ENCODE data around the gene ANKRD13A. TPM values are rescaled to one million over a fixed set of nuclear protein-coding genes. Genes with fewer than 3 reads are reported as not detected.
"Not testable (repeated sequence)": the region's sequence is repeated elsewhere in the genome, so short reads cannot be mapped to it uniquely, and the experiment has no call there.

ANKRD13A gene
- total and polyA plus RNA-seq, 4 donors = 31.2 to 46.1 (median 37.3) TPM

DNA sequence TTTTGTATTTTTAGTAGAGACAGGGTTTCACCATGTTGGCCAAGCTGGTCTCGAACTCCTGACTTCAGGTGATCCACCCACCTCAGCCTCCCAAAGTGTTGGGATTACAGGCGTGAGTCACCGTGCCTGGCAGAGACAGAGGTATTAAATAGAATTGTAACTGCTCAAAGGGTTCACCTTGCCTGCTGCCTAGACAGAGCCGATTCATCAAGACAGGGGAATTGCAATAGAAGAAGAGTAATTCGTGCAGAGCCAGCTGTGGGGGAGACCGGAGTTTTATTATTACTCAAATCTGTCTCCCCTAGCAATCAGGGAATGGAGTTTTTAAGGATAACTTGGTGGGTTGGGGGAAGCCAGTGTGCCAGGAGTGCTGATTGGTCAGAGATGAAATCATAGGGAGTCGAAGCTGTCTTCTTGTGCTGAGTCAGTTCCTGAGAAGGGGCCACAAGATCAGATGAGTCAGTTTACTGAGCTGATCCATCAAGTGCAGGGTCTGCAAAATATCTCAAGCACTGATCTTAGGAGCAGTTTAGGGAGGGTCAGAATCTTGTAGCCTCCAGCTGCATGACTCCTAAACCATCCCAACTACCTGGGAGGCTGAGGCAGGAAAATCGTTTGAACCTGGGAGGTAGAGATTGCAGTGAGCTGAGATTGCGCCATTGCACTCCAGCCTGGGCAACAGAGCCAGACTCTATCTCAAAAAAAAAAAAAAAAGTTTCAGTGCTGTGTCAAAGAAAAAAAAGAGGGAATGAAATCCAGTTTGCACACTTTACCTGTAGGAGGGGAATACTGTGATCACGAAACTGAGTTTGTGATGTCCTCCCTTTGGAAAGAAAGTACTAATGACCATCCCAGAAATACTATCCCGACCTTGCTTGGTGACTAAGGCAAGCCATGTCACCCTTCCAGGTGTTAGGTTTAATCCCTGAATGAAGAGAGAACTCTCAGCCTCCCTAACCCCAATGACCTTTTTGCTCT is 56.4 kb downstream of the ANKRD13A start:
- not testable (repeated sequence) for DNase-seq (ENCODE audit: low read depth in 4 of 6, low spot score in 6 of 6); H3K27ac ChIP-seq (ENCODE audit: low read depth, low read length)

DNA sequence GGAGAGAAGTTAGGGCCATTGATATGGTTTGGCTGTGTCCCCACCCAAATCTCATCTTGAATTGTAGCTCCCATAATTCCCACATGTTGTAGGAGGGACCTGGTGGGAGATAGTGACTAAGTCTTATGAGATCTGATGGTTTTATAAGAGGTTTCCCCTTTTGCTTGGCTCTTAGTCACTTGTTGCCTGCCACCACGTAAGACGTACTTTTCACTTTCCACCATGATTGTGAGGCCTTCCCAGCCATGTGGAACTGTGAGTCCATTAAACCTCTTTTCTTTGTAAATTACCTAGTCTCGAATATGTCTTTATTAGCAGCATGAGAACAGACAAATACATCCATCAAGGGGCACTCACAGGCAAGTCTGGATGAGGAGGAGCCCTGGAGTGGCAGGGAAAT is 57.4 kb downstream of the ANKRD13A start:
- H3K4me3 ChIP-seq (ENCODE audit: low read depth, low read length); H3K36me3 ChIP-seq (ENCODE audit: control insufficient read depth, insufficient read depth, low read length); H3K4me1 ChIP-seq (ENCODE audit: control insufficient read depth, insufficient read depth, low read length); H3K9me3 ChIP-seq (ENCODE audit: control insufficient read depth, insufficient read depth, low read length); H3K27me3 ChIP-seq (ENCODE audit: control insufficient read depth, insufficient read depth, low read length); DNase-seq (ENCODE audit: low read depth in 4 of 6, low spot score in 6 of 6); H3K27ac ChIP-seq (ENCODE audit: low read depth, low read length): not testable (repeated sequence)
- WGBS (ENCODE audit: insufficient coverage) = no CpG with 5 or more reads among the region's 3 CpGs

More for the DNA sequence above, 56.4 kb downstream of the ANKRD13A start:
- H3K27me3 ChIP-seq (ENCODE audit: control insufficient read depth, insufficient read depth, low read length); H3K4me1 ChIP-seq (ENCODE audit: control insufficient read depth, insufficient read depth, low read length); H3K36me3 ChIP-seq (ENCODE audit: control insufficient read depth, insufficient read depth, low read length); H3K9me3 ChIP-seq (ENCODE audit: control insufficient read depth, insufficient read depth, low read length); H3K4me3 ChIP-seq (ENCODE audit: low read depth, low read length): not testable (repeated sequence)
- WGBS (ENCODE audit: insufficient coverage) = 50% methylated on average over 2 of the region's 11 CpGs

DNA sequence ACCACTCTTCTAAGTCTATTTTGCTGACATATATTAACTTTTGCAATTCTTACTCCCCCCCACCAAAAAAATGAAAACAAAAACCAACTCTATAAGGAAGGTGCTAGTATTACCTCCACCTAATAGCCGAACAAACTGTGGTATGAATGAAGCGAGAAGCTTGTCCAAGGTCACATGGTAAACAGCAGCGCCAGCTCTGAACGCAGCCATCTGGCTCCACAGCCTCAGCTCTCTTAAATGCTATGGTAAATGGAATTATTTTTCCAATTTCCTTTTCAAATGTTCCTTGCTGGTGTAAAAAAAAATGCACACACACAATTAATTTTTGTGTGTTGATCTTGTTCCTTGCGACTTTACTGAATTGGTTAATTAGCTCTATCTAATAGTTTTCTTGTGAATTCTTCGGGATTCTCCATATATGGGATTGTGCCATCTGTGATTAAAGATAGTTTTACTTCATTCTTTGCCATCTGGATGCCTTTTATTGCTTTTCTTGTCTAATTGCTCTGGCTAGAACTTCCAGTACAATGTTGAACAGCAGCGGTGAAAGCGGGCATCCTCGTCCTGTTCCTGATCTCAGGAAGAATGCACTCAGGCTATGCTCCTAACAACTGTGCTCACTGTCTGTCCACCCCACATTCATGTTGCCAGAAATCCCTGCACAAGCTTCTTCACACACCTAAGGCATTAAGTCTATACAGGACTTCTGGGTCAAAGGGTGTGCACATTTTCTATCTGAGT is 59.8 kb downstream of the ANKRD13A start:
- H3K27me3 ChIP-seq (ENCODE audit: control insufficient read depth, insufficient read depth, low read length) = peaks cover 2% of the 10 kb centered on the region
- no peaks in the 10 kb centered on the region for H3K9me3 ChIP-seq (ENCODE audit: control insufficient read depth, insufficient read depth, low read length)
- peak in 1 of 6 donors; percentile 59 for DNase-seq (ENCODE audit: low read depth in 4 of 6, low spot score in 6 of 6)
- H3K27ac ChIP-seq (ENCODE audit: low read depth, low read length) = no peak overlapping the region
- no peaks in the 10 kb centered on the region for H3K36me3 ChIP-seq (ENCODE audit: control insufficient read depth, insufficient read depth, low read length)
- no peaks in the 10 kb centered on the region for H3K4me1 ChIP-seq (ENCODE audit: control insufficient read depth, insufficient read depth, low read length)
- WGBS (ENCODE audit: insufficient coverage) = 73% methylated on average over 3 of the region's 9 CpGs
- no peak overlapping the region for H3K4me3 ChIP-seq (ENCODE audit: low read depth, low read length)

DNA sequence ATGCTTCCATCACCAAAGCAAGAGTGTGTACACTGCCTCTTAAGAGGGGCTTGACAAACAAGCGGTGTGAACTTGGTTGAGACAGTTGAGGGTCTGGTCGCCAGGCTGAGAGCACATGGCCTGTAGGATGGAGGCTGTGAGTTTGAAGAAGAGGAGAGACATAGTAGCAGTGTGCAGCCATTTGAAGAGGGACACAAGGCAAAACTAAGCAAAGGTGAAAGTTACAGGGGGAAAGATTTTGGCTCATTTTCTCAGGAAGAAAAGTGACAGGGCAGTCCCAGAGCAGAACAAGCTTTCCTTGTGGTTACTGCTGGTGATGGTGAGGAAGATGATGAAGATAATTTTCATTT is 60.4 kb downstream of the ANKRD13A start:
- WGBS (ENCODE audit: insufficient coverage) = 92% methylated on average over 2 of the region's 2 CpGs
- Histone ChIP-seq H3K36me3 (ENCODE audit: control insufficient read depth, insufficient read depth, low read length) (no peaks in the 10 kb centered on the region), H3K27me3 (ENCODE audit: control insufficient read depth, insufficient read depth, low read length) (peaks cover 2% of the 10 kb centered on the region), H3K9me3 (ENCODE audit: control insufficient read depth, insufficient read depth, low read length) (no peaks in the 10 kb centered on the region), H3K27ac (ENCODE audit: low read depth, low read length) (peak overlapping the region; percentile 33), H3K4me3 (ENCODE audit: low read depth, low read length) (no peak overlapping the region), H3K4me1 (ENCODE audit: control insufficient read depth, insufficient read depth, low read length) (no peaks in the 10 kb centered on the region)
- no peak for DNase-seq (ENCODE audit: low read depth in 4 of 6, low spot score in 6 of 6)

DNA sequence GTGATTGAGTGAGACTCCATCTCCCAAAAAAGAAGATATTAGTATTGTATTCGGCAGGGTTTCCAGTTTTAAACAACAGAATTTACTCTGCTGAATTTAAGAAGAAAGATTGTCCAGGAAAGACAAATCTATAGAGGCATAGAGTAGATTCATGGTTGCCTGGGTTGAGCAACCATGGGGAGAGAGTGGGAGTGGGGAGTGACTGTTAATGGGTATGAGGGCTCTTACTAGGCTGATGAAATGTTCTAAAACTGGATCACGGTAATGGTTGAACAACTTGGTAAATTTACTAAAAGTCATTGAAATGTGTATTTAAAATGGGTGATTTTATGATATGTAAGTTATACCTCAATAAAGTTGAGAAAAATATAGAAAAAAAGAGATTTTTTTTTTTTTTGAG is 63.0 kb downstream of the ANKRD13A start:
- Histone ChIP-seq H3K36me3 (ENCODE audit: control insufficient read depth, insufficient read depth, low read length) (no peaks in the 10 kb centered on the region), H3K27me3 (ENCODE audit: control insufficient read depth, insufficient read depth, low read length) (no peaks in the 10 kb centered on the region), H3K4me1 (ENCODE audit: control insufficient read depth, insufficient read depth, low read length) (no peaks in the 10 kb centered on the region), H3K9me3 (ENCODE audit: control insufficient read depth, insufficient read depth, low read length) (no peaks in the 10 kb centered on the region), H3K27ac (ENCODE audit: low read depth, low read length) (no peak overlapping the region), H3K4me3 (ENCODE audit: low read depth, low read length) (no peak overlapping the region)
- DNase-seq (ENCODE audit: low read depth in 4 of 6, low spot score in 6 of 6) = no peak
- no CpG with 5 or more reads among the region's 2 CpGs for WGBS (ENCODE audit: insufficient coverage)

DNA sequence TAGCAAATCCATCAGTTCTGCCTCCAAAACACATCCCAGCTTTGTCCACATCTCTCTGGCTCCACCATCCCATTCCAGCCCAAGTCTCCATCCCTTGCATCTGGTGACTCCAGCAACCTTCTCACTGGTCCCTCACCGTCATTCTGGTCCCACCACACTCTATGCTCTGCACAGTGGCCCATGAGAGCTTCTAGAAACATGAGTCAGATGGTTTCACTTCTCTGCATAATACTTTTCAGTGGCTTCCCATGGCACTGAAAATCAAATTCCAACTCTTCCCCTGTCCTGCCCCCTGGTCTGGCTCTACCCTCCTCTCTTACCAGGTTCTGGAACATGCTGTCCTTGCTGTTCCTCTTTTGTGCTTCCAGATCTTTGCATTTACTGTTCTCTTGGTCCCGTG is 66.3 kb downstream of the ANKRD13A start:
- no peak for DNase-seq (ENCODE audit: low read depth in 4 of 6, low spot score in 6 of 6)
- no peaks in the 10 kb centered on the region for H3K4me1 ChIP-seq (ENCODE audit: control insufficient read depth, insufficient read depth, low read length)
- H3K27ac ChIP-seq (ENCODE audit: low read depth, low read length) = no peak overlapping the region
- WGBS (ENCODE audit: insufficient coverage) = 89% methylated on average over 1 of the region's 2 CpGs
- H3K27me3 ChIP-seq (ENCODE audit: control insufficient read depth, insufficient read depth, low read length) = no peaks in the 10 kb centered on the region
- no peak overlapping the region for H3K4me3 ChIP-seq (ENCODE audit: low read depth, low read length)
- H3K36me3 ChIP-seq (ENCODE audit: control insufficient read depth, insufficient read depth, low read length) = no peaks in the 10 kb centered on the region
- no peaks in the 10 kb centered on the region for H3K9me3 ChIP-seq (ENCODE audit: control insufficient read depth, insufficient read depth, low read length)

DNA sequence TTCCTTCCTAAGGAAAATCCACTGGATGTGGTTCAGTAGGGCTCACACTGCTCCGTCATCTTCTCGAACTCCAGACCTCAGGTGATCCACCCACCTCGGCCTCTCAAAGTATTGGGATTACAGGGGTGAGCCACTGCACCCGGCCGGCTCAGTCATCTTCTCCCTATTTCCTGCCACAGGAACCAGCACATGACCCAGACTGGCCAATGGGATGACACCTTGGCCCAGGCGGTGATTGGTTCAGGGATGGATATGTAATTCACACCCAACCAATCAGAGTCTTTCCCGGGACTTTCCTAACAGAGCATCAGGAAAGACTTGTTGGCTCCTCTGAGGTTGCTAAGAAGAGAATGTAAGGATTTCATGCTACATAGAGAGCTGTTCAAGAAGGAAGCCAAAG is 68.3 kb downstream of the ANKRD13A start:
- Histone ChIP-seq H3K36me3 (ENCODE audit: control insufficient read depth, insufficient read depth, low read length) (no peaks in the 10 kb centered on the region), H3K9me3 (ENCODE audit: control insufficient read depth, insufficient read depth, low read length) (no peaks in the 10 kb centered on the region), H3K27ac (ENCODE audit: low read depth, low read length) (no peak overlapping the region), H3K4me1 (ENCODE audit: control insufficient read depth, insufficient read depth, low read length) (peaks cover under 1% of the 10 kb centered on the region), H3K27me3 (ENCODE audit: control insufficient read depth, insufficient read depth, low read length) (no peaks in the 10 kb centered on the region), H3K4me3 (ENCODE audit: low read depth, low read length) (no peak overlapping the region)
- WGBS (ENCODE audit: insufficient coverage) = 95% methylated on average over 4 of the region's 7 CpGs
- no peak for DNase-seq (ENCODE audit: low read depth in 4 of 6, low spot score in 6 of 6)

DNA sequence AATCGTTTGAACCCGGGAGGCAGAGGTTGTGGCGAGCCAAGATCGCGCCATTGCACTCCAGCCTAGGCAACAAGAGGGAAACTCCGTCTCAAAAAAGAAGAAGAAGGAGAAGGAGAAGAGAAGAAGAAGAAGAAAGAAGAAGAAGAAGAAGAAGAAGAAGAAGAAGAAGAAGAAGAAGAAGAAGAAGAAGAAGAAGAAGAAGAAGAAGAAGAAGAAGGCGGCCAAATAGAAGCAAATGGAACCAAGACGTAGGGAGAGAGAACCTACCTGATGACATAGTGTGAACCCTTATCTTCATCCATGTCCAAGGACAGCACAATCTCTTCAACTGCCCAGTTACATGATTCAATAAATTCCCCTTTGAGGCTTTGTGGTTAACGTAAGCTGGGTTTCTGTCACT is 68.9 kb downstream of the ANKRD13A start:
- not testable (repeated sequence) for H3K36me3 ChIP-seq (ENCODE audit: control insufficient read depth, insufficient read depth, low read length); H3K27ac ChIP-seq (ENCODE audit: low read depth, low read length); DNase-seq (ENCODE audit: low read depth in 4 of 6, low spot score in 6 of 6); H3K9me3 ChIP-seq (ENCODE audit: control insufficient read depth, insufficient read depth, low read length); H3K4me3 ChIP-seq (ENCODE audit: low read depth, low read length); H3K27me3 ChIP-seq (ENCODE audit: control insufficient read depth, insufficient read depth, low read length); H3K4me1 ChIP-seq (ENCODE audit: control insufficient read depth, insufficient read depth, low read length)
- WGBS (ENCODE audit: insufficient coverage) = 86% methylated on average over 8 of the region's 9 CpGs

DNA sequence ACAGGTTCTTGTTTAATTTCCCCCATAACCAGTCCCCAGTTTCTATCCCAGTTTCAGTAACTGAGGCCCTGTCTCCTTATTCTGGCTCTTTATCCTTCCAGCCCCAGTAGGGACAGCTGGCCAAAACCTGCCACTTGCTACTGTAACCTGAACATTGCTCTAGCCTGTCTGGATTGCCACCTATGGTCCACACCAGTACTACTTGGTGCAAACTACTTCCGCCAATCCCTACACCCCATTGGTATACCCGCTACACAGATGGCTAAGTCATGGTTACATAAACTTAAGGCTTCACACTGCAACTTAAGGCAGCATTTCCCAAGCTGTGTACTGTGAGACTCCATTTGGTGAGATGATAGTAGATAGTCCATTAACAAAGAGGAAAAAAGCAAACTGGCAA is 69.4 kb downstream of the ANKRD13A start:
- WGBS (ENCODE audit: insufficient coverage) = no CpG with 5 or more reads among the region's 2 CpGs
- no peak for DNase-seq (ENCODE audit: low read depth in 4 of 6, low spot score in 6 of 6)
- H3K4me3 ChIP-seq (ENCODE audit: low read depth, low read length) = no peak overlapping the region
- no peak overlapping the region for H3K27ac ChIP-seq (ENCODE audit: low read depth, low read length)
- no peaks in the 10 kb centered on the region for H3K27me3 ChIP-seq (ENCODE audit: control insufficient read depth, insufficient read depth, low read length)
- H3K36me3 ChIP-seq (ENCODE audit: control insufficient read depth, insufficient read depth, low read length) = no peaks in the 10 kb centered on the region
- no peaks in the 10 kb centered on the region for H3K9me3 ChIP-seq (ENCODE audit: control insufficient read depth, insufficient read depth, low read length)
- peaks cover 12% of the 10 kb centered on the region for H3K4me1 ChIP-seq (ENCODE audit: control insufficient read depth, insufficient read depth, low read length)

DNA sequence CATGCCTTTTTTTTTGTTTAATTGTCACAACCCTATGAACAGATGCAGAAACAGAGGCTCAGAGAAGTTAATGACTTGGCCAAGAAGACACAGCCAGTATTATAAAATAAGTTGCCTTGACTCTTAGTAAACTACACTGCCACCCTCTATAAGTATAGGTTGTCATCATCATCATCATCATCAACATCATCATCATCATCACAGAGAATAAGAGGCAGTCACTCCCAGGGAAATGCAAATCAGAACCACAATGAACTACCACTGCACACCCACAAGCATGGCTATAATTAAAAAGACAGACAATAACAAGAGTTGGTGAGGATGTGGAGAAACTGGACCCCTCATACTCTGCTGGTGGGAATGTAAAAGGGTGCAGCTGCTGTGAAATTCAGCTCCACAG is 72.3 kb downstream of the ANKRD13A start:
- H3K27ac ChIP-seq (ENCODE audit: low read depth, low read length) = no peak overlapping the region

More for the DNA sequence above, 72.3 kb downstream of the ANKRD13A start:
- Histone ChIP-seq H3K27me3 (ENCODE audit: control insufficient read depth, insufficient read depth, low read length) (no peaks in the 10 kb centered on the region), H3K9me3 (ENCODE audit: control insufficient read depth, insufficient read depth, low read length) (no peaks in the 10 kb centered on the region), H3K4me1 (ENCODE audit: control insufficient read depth, insufficient read depth, low read length) (peaks cover 17% of the 10 kb centered on the region), H3K36me3 (ENCODE audit: control insufficient read depth, insufficient read depth, low read length) (no peaks in the 10 kb centered on the region), H3K4me3 (ENCODE audit: low read depth, low read length) (no peak overlapping the region)
- no peak for DNase-seq (ENCODE audit: low read depth in 4 of 6, low spot score in 6 of 6)
